K562 (cell line): Measurements from ENCODE around the gene WDR86. TPM values are rescaled to one million over a fixed set of nuclear protein-coding genes. Genes with fewer than 3 reads are reported as not detected.

Experiments
- PATZ1 ChIP-seq: fragments of 250-450 bp; sonication (Bioruptor Pico); IDR thresholded peaks from 2 replicates; pipeline ENCODE4 v1.5.0; 2020; ENCODE audit warnings: mild to moderate bottlenecking, borderline replicate concordance
- SRSF1 ChIP-seq: fragments of 200-400 bp; formaldehyde crosslinking; IDR thresholded peaks from 2 replicates; pipeline ENCODE4 v1.6.1; 2017; ENCODE audit warnings: mild to moderate bottlenecking, low read depth, low read length, moderate library complexity
- ZBTB40 ChIP-seq, 2 experiments: fragments of 450-650 bp in 1 of 2; sonication (generic) in 1 of 2; formaldehyde crosslinking in 1 of 2; IDR thresholded peaks; 2 replicates each; pipeline versions ENCODE4 v1.7.1 to v1.9.0; 2016 to 2022; ENCODE audit warnings: inconsistent platforms in 1 of 2, mild to moderate bottlenecking in 1 of 2, missing genetic modification reagents in 1 of 2
- ZBTB5 ChIP-seq: fragments of 450-650 bp; IDR thresholded peaks from 2 replicates; pipeline ENCODE4 v1.6.1; 2017; ENCODE audit warnings: antibody characterized with exemption
- ZNF239 ChIP-seq: fragments of 250-450 bp; sonication (Bioruptor Pico); IDR thresholded peaks from 2 replicates; pipeline ENCODE4 v1.4.0; 2020; ENCODE audit warnings: mild to moderate bottlenecking
- ZNF444 ChIP-seq: fragments of 250-450 bp; sonication (Bioruptor Pico); IDR thresholded peaks from 2 replicates; pipeline ENCODE4 v1.4.0; 2020; ENCODE audit warnings: mild to moderate bottlenecking, moderate library complexity
- ZNF592 ChIP-seq: fragments of 450-650 bp; IDR thresholded peaks from 2 replicates; pipeline ENCODE4 v1.6.1; 2017; ENCODE audit warnings: antibody characterized with exemption, mild to moderate bottlenecking
- ZNF766 ChIP-seq: fragments of 200-800 bp; sonication (Bioruptor generic); conservative IDR thresholded peaks from 2 replicates; pipeline ENCODE4 v1.6.1; 2016; ENCODE audit warnings: missing genetic modification characterization, missing compliant biosample characterization
- polyA plus RNA-seq, 8 experiments: library from polyadenylated mRNA; depleted of rRNA in 4 of 8; stranded (reverse) in 5 of 8; unstranded in 3 of 8; fragments of >200 nt; fragmentation: Nextera tagmentation in 2 of 8; fragmentation: Illumina TruSeq in 1 of 8; extraction: Ambion mirVana in 2 of 8; extraction: Trizol in 1 of 8; gene quantifications; 2 replicates each; pipeline versions ENCODE4 v1.2.1 to v1.2.3, GENCODE V29; 2011 to 2014; ENCODE audit warnings: inconsistent platforms in 1 of 8, missing spikeins in 1 of 8
- total RNA-seq, 7 experiments: library from RNA; depleted of rRNA in 6 of 7; stranded (reverse); fragments of >200 nt in 6 of 7; fragmentation: Illumina TruSeq in 2 of 7; extraction: Trizol in 2 of 7; gene quantifications; 2 replicates each; pipeline versions ENCODE4 v1.2.1 to v1.2.3, GENCODE V29; 2011 to 2021; ENCODE audit warnings: low replicate concordance in 1 of 7

Gene WDR86
- total and polyA plus RNA-seq, 9 of the 15 experiments (the other 6 are each of a cell fraction or from before 2014, with no cell fraction given), result 0.24 TPM; not detected in 8

- TF ChIP-seq ZNF592 (peak; percentile 27; the same call in 1 of the 2 replicates), ZNF239 (CRISPR knock-in tag) (no peak), ZBTB5 (no peak), ZNF444 (CRISPR knock-in tag) (no peak), ZNF766 (CRISPR knock-in tag) (no peak), ZBTB40 (IDR thresholded peaks at IDR 0.05) (0 out of 2 replicates have a peak, but pooled peaks have one; percentile 21), ZBTB40 (CRISPR knock-in tag; IDR thresholded peaks at IDR 0.05) (no peak), PATZ1 (CRISPR knock-in tag) (no peak), SRSF1 (no peak)
These were observed 19.1 kb downstream of the WDR86 start (continued) for GRCh38 chr7:151390598-151391357.
